Neural cell (in vitro differentiated cells): ENCODE measurements around the gene MTRFR. TPM values are rescaled to one million over a fixed set of nuclear protein-coding genes. Genes with fewer than 3 reads are reported as not detected.

Source experiments
- H2AFZ ChIP-seq: fragments of 200-600, 300-800 bp; sonication (generic), shearing (Covaris generic); 2 replicates; pipeline ENCODE4 v1.6.0; 2014; ENCODE audit warnings: low read depth, mild to moderate bottlenecking, antibody characterized with exemption, low read length, moderate library complexity
- H3F3A ChIP-seq: fragments of 200-600 bp; shearing (Covaris generic); 2 replicates; pipeline ENCODE4 v1.6.1; 2016; ENCODE audit warnings: mild to moderate bottlenecking, moderate library complexity, mixed read lengths, antibody characterized with exemption, low read length; ENCODE audit not compliant: insufficient read depth, poor library complexity, severe bottlenecking
- H3K27ac ChIP-seq: fragments of 200-600, 300-800 bp; sonication (generic), shearing (Covaris generic); 2 replicates; pipeline ENCODE4 v1.5.1; 2014; ENCODE audit warnings: mild to moderate bottlenecking, low read length, moderate library complexity
- H3K27me3 ChIP-seq: fragments of 300-800, 200-600 bp; sonication (generic), shearing (Covaris generic); 2 replicates; pipeline ENCODE4 v1.6.0; 2014; ENCODE audit warnings: mild to moderate bottlenecking, low read depth, low read length, moderate library complexity; ENCODE audit not compliant: insufficient read depth
- H3K36me3 ChIP-seq: fragments of 300-800, 200-600 bp; sonication (generic), shearing (Covaris generic); 2 replicates; pipeline ENCODE4 v1.5.1; 2014; ENCODE audit warnings: mild to moderate bottlenecking, antibody characterized with exemption, low read length, moderate library complexity; ENCODE audit not compliant: insufficient read depth
- H3K4me2 ChIP-seq: fragments of 300-800, 200-600 bp; sonication (generic), shearing (Covaris generic); 2 replicates; pipeline ENCODE4 v1.6.0; 2014; ENCODE audit warnings: mild to moderate bottlenecking, low read length
- H3K4me3 ChIP-seq: fragments of 300-800, 200-600 bp; sonication (generic), shearing (Covaris generic); 2 replicates; pipeline ENCODE4 v1.5.1; 2014; ENCODE audit warnings: mild to moderate bottlenecking, low read length, moderate library complexity
- H3K79me2 ChIP-seq: fragments of 200-600 bp; shearing (Covaris generic); replicated peaks from 2 replicates; pipeline ENCODE4 v1.6.0; 2014; ENCODE audit warnings: mild to moderate bottlenecking, low read length, moderate library complexity; ENCODE audit not compliant: insufficient read depth
- H3K9ac ChIP-seq: fragments of 300-800, 200-600 bp; sonication (generic), shearing (Covaris generic); 2 replicates; pipeline ENCODE4 v1.6.1; 2016; ENCODE audit warnings: mild to moderate bottlenecking, low read length, mixed read lengths
- H3K9me2 ChIP-seq: fragments of 200-600 bp; shearing (Covaris generic); 2 replicates; pipeline ENCODE4 v1.6.1; 2016; ENCODE audit warnings: mild to moderate bottlenecking, low read length, mixed read lengths; ENCODE audit not compliant: insufficient read depth
- H3K9me3 ChIP-seq: fragments of 200-600, 300-800 bp; sonication (generic), shearing (Covaris generic); 2 replicates; pipeline ENCODE4 v1.6.1; 2016; ENCODE audit warnings: mild to moderate bottlenecking, mixed run types, low read length, moderate library complexity, mixed read lengths
- H4K20me1 ChIP-seq: fragments of 200-600 bp; shearing (Covaris generic); 2 replicates; pipeline ENCODE4 v1.6.1; 2016; ENCODE audit warnings: mild to moderate bottlenecking, mixed run types; ENCODE audit not compliant: insufficient read depth
- EP300 ChIP-seq: fragments of 450-650 bp; conservative IDR thresholded peaks from 2 replicates; pipeline ENCODE4 v1.6.1; 2014; ENCODE audit warnings: antibody characterized with exemption, mild to moderate bottlenecking, moderate library complexity; ENCODE audit not compliant: poor library complexity, severe bottlenecking
- EZH2 ChIP-seq: fragments of 200-600, 300-800 bp; shearing (Covaris generic), sonication (generic); IDR thresholded peaks from 2 replicates; pipeline ENCODE4 v1.6.1; 2014; ENCODE audit warnings: antibody characterized with exemption, low read length, borderline replicate concordance, mild to moderate bottlenecking; ENCODE audit not compliant: insufficient read depth, poor library complexity, severe bottlenecking
- MXI1 ChIP-seq: fragments of 450-650 bp; conservative IDR thresholded peaks from 2 replicates; pipeline ENCODE4 v1.6.1; 2014; ENCODE audit warnings: antibody characterized with exemption, mild to moderate bottlenecking; ENCODE audit not compliant: poor library complexity, severe bottlenecking
- POLR2AphosphoS5 ChIP-seq: IDR thresholded peaks from 2 replicates; pipeline ENCODE4 v1.6.1; 2012
- RAD21 ChIP-seq: fragments of 450-650 bp; conservative IDR thresholded peaks from 2 replicates; pipeline ENCODE4 v1.6.1; 2014; ENCODE audit warnings: antibody characterized with exemption, mild to moderate bottlenecking, moderate library complexity
- SMC3 ChIP-seq: fragments of 450-650 bp; conservative IDR thresholded peaks from 2 replicates; pipeline ENCODE4 v1.6.1; 2014; ENCODE audit warnings: antibody characterized with exemption, mild to moderate bottlenecking, moderate library complexity; ENCODE audit not compliant: poor library complexity
- TAF1 ChIP-seq: IDR thresholded peaks from 2 replicates; pipeline ENCODE4 v1.6.1; 2012; ENCODE audit warnings: low read depth
- polyA plus RNA-seq: library from polyadenylated mRNA; depleted of rRNA; stranded (reverse); fragments of >200 nt; gene quantifications from 2 replicates; pipeline ENCODE4 v1.2.3, GENCODE V29; 2014
- TF ChIP-seq, protein P1 (sequence below): IDR thresholded peaks from 2 replicates; pipeline ENCODE4 v1.6.1; 2012; ENCODE audit warnings: borderline replicate concordance
- TF ChIP-seq, protein P2 (sequence below): fragments of 450-650 bp; IDR thresholded peaks from 2 replicates; pipeline ENCODE4 v1.5.1; 2014; ENCODE audit warnings: antibody characterized with exemption, mild to moderate bottlenecking, moderate library complexity; ENCODE audit not compliant: poor library complexity, severe bottlenecking

Gene MTRFR
- polyA plus RNA-seq, 1 donor from 2014 or later: 30.0 TPM

DNA sequence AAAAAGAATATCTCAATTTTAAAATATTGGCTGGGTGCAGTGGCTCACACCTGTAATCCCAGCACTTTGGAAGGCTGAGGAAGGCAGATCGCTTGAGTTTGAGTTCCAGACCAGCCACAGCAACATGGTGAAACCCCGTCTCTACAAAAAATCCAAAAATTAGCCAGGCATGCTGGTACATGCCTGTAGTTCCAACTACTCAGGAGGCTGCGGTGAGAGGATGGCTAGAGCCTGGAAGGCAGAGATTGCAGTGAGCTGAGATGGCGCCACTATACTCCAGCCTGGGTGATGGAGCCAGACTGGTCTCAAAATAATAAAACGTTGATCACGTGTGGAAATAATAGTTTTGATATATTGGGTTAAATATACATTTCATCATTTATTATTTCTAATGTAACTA lies 5.7 kb downstream of the MTRFR start:
- peaks cover 16% of the 10 kb centered on the region for H3K79me2 ChIP-seq
- TF ChIP-seq POLR2AphosphoS5 (no peak), EP300 (no peak), EZH2 (no peak), SMC3 (no peak), RAD21 (no peak)
- TF ChIP-seq, protein P1, sequence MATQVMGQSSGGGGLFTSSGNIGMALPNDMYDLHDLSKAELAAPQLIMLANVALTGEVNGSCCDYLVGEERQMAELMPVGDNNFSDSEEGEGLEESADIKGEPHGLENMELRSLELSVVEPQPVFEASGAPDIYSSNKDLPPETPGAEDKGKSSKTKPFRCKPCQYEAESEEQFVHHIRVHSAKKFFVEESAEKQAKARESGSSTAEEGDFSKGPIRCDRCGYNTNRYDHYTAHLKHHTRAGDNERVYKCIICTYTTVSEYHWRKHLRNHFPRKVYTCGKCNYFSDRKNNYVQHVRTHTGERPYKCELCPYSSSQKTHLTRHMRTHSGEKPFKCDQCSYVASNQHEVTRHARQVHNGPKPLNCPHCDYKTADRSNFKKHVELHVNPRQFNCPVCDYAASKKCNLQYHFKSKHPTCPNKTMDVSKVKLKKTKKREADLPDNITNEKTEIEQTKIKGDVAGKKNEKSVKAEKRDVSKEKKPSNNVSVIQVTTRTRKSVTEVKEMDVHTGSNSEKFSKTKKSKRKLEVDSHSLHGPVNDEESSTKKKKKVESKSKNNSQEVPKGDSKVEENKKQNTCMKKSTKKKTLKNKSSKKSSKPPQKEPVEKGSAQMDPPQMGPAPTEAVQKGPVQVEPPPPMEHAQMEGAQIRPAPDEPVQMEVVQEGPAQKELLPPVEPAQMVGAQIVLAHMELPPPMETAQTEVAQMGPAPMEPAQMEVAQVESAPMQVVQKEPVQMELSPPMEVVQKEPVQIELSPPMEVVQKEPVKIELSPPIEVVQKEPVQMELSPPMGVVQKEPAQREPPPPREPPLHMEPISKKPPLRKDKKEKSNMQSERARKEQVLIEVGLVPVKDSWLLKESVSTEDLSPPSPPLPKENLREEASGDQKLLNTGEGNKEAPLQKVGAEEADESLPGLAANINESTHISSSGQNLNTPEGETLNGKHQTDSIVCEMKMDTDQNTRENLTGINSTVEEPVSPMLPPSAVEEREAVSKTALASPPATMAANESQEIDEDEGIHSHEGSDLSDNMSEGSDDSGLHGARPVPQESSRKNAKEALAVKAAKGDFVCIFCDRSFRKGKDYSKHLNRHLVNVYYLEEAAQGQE: no peak
- TF ChIP-seq, protein P2, sequence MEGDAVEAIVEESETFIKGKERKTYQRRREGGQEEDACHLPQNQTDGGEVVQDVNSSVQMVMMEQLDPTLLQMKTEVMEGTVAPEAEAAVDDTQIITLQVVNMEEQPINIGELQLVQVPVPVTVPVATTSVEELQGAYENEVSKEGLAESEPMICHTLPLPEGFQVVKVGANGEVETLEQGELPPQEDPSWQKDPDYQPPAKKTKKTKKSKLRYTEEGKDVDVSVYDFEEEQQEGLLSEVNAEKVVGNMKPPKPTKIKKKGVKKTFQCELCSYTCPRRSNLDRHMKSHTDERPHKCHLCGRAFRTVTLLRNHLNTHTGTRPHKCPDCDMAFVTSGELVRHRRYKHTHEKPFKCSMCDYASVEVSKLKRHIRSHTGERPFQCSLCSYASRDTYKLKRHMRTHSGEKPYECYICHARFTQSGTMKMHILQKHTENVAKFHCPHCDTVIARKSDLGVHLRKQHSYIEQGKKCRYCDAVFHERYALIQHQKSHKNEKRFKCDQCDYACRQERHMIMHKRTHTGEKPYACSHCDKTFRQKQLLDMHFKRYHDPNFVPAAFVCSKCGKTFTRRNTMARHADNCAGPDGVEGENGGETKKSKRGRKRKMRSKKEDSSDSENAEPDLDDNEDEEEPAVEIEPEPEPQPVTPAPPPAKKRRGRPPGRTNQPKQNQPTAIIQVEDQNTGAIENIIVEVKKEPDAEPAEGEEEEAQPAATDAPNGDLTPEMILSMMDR: no peak

DNA sequence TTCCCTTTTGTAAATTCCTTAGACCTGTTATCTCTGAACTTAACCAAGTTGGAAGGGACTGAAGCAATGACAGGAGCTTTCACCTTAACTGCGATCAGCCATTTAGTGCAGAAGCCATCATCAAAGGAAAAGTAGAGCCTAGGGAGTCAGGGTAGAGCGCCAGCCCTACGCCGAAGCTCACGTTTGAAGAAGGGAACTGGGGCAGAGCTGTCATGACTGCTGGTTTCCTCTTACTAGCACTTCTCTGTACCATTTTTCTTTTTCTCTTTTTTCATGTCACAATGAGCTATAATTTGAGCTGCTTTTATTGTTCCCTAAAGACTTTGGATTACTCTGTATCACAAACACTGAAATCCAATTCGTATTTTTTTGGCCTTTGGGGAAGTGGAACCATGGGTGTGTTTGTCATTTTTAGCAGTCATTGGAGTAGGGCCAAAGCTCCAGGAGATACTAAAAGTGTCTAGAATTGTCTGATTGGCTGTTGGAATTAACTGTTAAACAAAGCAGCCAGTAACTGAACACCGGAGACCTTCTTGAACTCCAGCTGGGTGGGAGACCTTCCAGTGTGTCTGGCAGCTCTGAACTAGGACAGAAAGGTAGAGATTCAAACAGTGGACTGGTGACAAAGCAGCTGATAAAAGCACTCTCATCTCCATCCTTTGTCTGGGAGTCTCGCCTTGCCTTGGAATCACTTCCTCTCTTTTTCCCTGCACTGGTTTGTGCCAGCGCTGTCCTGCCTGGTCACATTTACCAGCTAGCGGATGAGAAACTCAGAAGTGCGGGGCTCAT lies 9.1 kb downstream of the MTRFR start:
- Histone ChIP-seq H4K20me1 (no peaks in the 10 kb centered on the region), H3K79me2 (peaks cover 4% of the 10 kb centered on the region), H3K27me3 (no peaks in the 10 kb centered on the region), H3K4me2 (no peak overlapping the region), H3F3A (no peaks in the 10 kb centered on the region), H3K4me3 (no peak overlapping the region), H3K9me3 (no peaks in the 10 kb centered on the region), H3K27ac (no peak overlapping the region), H3K9me2 (no peaks in the 10 kb centered on the region), H3K36me3 (no peaks in the 10 kb centered on the region), H3K9ac (no peak overlapping the region), H2AFZ (no peak overlapping the region)
- TF ChIP-seq MXI1: no peak
- TF ChIP-seq, protein P1: no peak
- TF ChIP-seq TAF1: no peak
- TF ChIP-seq, protein P2: no peak
- TF ChIP-seq RAD21: no peak
- no peak for TF ChIP-seq EP300
- no peak for TF ChIP-seq POLR2AphosphoS5
- TF ChIP-seq SMC3: no peak
- no peak for TF ChIP-seq EZH2

More for the DNA sequence above, 5.7 kb downstream of the MTRFR start:
- H3K9ac ChIP-seq: no peak overlapping the region
- H4K20me1 ChIP-seq: no peaks in the 10 kb centered on the region
- no peaks in the 10 kb centered on the region for H3K27me3 ChIP-seq
- H3K9me2 ChIP-seq: no peaks in the 10 kb centered on the region
- no peak overlapping the region for H3K27ac ChIP-seq
- no peaks in the 10 kb centered on the region for H3F3A ChIP-seq
- no peak overlapping the region for H3K4me3 ChIP-seq
- no peaks in the 10 kb centered on the region for H3K36me3 ChIP-seq
- H3K4me2 ChIP-seq: no peak overlapping the region
- H3K9me3 ChIP-seq: no peaks in the 10 kb centered on the region
- no peak overlapping the region for H2AFZ ChIP-seq
